Sigmoid colon (tissue), 7 donors: ENCODE results near the gene PLXND1. TPM values are rescaled to one million over a fixed set of nuclear protein-coding genes. Genes with fewer than 3 reads are reported as not detected.

Experiments used
- DNase-seq: peaks from one replicate; pipeline ENCODE4 v3.0.0-alpha.2; 2019
- H3K27ac ChIP-seq, 4 donors: fragments of 200-600 bp; sonication (generic); one replicate each; pipeline ENCODE4 v1.5.1; 2016 to 2019; ENCODE audit warnings: mild to moderate bottlenecking in 1 of 4
- H3K27me3 ChIP-seq, 3 donors: fragments of 200-600 bp; sonication (generic); one replicate each; pipeline ENCODE4 v1.5.1; 2019; ENCODE audit warnings: mild to moderate bottlenecking in 1 of 3
- H3K36me3 ChIP-seq, 4 donors: fragments of 200-600 bp; sonication (generic); one replicate each; pipeline ENCODE4 v1.5.1; 2016 to 2019
- H3K4me1 ChIP-seq, 4 donors: fragments of 200-600 bp; sonication (generic); one replicate each; pipeline ENCODE4 v1.5.1; 2017 to 2019
- H3K4me3 ChIP-seq, 4 donors: fragments of 200-600 bp; sonication (generic); one replicate each; pipeline ENCODE4 v1.5.1; 2017 to 2019; ENCODE audit warnings: mild to moderate bottlenecking in 2 of 4, moderate library complexity in 1 of 4
- H3K9me3 ChIP-seq, 4 donors: fragments of 200-600 bp in 3 of 4; sonication (generic) in 3 of 4; one replicate each; pipeline versions ENCODE4 v1.5.1 to v1.6.1; 2013 to 2019
- CTCF ChIP-seq, 4 experiments: fragments of 450-650 bp in 3 of 4; fragments of 200-600 bp in 1 of 4; IDR thresholded peaks; one replicate each; pipeline ENCODE4 v1.5.1; 2016 to 2019; ENCODE audit warnings: antibody characterized with exemption in 4 of 4, mild to moderate bottlenecking in 3 of 4, moderate library complexity in 2 of 4
- EP300 ChIP-seq, 4 donors: sonication (generic); formaldehyde crosslinking; IDR thresholded peaks; one replicate each; pipeline ENCODE4 v1.6.1; 2017; ENCODE audit warnings: antibody characterized with exemption in 4 of 4
- POLR2A ChIP-seq, 2 donors: fragments of 450-650 bp; IDR thresholded peaks; one replicate each; pipeline ENCODE4 v1.6.1; 2016; ENCODE audit warnings: antibody characterized with exemption in 2 of 2, mild to moderate bottlenecking in 2 of 2, moderate library complexity in 2 of 2
- POLR2AphosphoS5 ChIP-seq, 4 donors: sonication (generic); formaldehyde crosslinking; IDR thresholded peaks; one replicate each; pipeline ENCODE4 v1.6.1; 2017; ENCODE audit warnings: antibody characterized with exemption in 4 of 4
- WGBS, 2 donors: extraction: QIAGEN DNeasy Blood & Tissue Kit; methylation state at CpG; one replicate each; pipeline ENCODE4 v1.1.7; 2013; 5-methylcytosine and 5-hydroxymethylcytosine counted together
- intact Hi-C: fragments of 100-400 bp; cut with DNase I; formaldehyde crosslinking; loops from one replicate; pipeline ENCODE4 v1.15.1; 2023
- polyA plus RNA-seq, 3 donors: library from polyadenylated mRNA; stranded (reverse); fragments of 200-250 nt; gene quantifications; one replicate each; pipeline ENCODE4 v1.2.3, GENCODE V29; 2013
- total RNA-seq, 4 donors: library from RNA; depleted of rRNA; stranded (reverse); fragments of >200 nt; gene quantifications; one replicate each; pipeline ENCODE4 v1.1.0, GENCODE V29; 2016
- donor health status: healthy with polysubstance abuse.
- donor health status: Bipolar disorder and iron deficiency.
- donor health status: healthy.

Gene PLXND1
- total and polyA plus RNA-seq, 7 donors = 9.6 to 77.0 (median 42.0) TPM

- intact Hi-C loops = no loop called here
- TF ChIP-seq POLR2AphosphoS5 (IDR thresholded peaks at IDR 0.05) = peak in 1 of 4 donors; percentile 6
- TF ChIP-seq CTCF (IDR thresholded peaks at IDR 0.05) = no peak
- H3K9me3 ChIP-seq = no peaks in the 10 kb centered on the region
- H3K36me3 ChIP-seq = peaks cover 0 to 50% (median 3%) of the 10 kb centered on the region in 4 donors
- H3K27ac ChIP-seq = peak overlapping the region; percentile 42 to 65 (median 48)
- 53 to 61% methylated on average over 21 of the region's 21 CpGs for WGBS, 2 donors
- H3K4me1 ChIP-seq = peaks cover 0 to 17% (median 15%) of the 10 kb centered on the region in 4 donors
- no peak overlapping the region for H3K4me3 ChIP-seq
- H3K27me3 ChIP-seq = no peaks in the 10 kb centered on the region
- no peak for DNase-seq
Observed at GRCh38 chr3:129577925-129578786, 28.3 kb downstream of the PLXND1 start.

DNA sequence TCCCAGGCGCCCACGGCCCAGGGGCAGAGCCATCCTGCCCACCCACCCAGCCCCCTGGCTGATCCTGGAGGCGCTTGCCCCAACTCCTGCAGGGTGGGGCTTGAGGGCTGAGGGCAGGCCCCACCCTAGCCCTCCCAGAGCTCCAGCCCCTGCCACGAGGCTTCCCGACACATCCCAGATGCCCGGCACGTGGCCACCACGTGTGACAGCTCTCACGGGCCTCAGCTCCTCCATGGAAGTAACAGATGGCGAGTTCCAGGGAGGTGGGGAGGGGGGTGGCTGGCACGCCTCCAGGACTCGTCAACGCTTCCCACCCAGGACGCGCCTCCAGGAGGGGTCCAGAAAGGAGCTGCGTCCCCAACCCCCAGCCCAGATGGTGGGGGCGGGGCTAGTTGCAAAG lies 29.1 kb downstream of the PLXND1 start:
- peak overlapping the region; percentile 46 to 65 (median 52) for H3K27ac ChIP-seq

DNA sequence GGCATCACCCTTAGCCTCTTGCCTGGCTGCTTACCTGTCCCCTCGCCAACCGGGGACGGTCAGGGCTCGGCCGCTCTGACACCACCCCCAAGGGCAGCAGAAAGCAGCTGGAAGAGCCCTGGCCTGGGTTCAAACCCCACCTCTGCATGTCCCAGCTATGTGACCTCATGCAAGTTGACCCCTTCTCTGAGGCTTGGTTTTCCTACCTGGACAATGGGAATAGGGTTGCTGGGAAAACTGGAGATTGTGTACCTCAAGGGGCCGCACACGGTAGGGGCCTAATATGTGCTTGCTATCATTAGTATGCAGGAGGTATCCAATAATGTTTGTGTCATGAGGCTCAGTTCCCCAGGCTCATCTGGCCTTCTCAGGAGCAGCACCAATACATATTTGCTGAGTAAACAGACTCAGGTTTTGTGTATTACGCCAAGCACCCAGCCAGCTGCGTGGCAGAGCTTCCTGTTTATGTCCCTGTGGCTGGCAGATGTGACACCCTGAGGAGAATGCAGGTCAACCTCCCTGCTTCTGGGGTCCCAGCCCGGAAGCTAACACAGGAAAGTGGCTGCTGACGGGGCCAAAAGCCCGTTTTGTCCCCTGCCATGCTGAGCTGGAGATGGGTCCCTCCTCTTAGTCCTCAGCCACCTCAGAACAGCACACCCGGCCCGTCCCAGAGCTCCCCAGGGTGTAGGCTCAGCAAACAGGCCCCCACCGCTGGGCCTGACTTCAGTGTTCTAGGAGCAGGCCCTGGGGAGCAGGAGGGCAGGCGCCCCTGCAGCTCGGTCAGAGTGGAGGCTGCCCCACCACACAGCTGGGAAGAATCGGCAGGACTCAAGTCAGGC lies 29.7 kb downstream of the PLXND1 start:
- peaks cover 0 to 17% (median 15%) of the 10 kb centered on the region in 4 donors for H3K4me1 ChIP-seq
- peaks cover 0 to 43% (median 6%) of the 10 kb centered on the region in 4 donors for H3K36me3 ChIP-seq
- intact Hi-C loops = no loop called here
- peak overlapping the region; percentile 46 to 65 (median 52) for H3K27ac ChIP-seq
- DNase-seq = peak; percentile 84
- no peaks in the 10 kb centered on the region for H3K9me3 ChIP-seq
- TF ChIP-seq EP300 (IDR thresholded peaks at IDR 0.05) = peak in 1 of 4 donors; percentile 47
- TF ChIP-seq POLR2AphosphoS5 (IDR thresholded peaks at IDR 0.05) = peak in 1 of 4 donors; percentile 38
- TF ChIP-seq CTCF (IDR thresholded peaks at IDR 0.05) = no peak
- no peak overlapping the region for H3K4me3 ChIP-seq
- no peaks in the 10 kb centered on the region for H3K27me3 ChIP-seq
- WGBS, 2 donors = 34 to 47% methylated on average over 18 of the region's 18 CpGs

More for the DNA sequence above, 29.1 kb downstream of the PLXND1 start:
- TF ChIP-seq CTCF (IDR thresholded peaks at IDR 0.05) (no peak), POLR2A (IDR thresholded peaks at IDR 0.05) (no peak), POLR2AphosphoS5 (IDR thresholded peaks at IDR 0.05) (no peak), EP300 (IDR thresholded peaks at IDR 0.05) (no peak)
- peaks cover 0 to 49% (median 6%) of the 10 kb centered on the region in 4 donors for H3K36me3 ChIP-seq
- no peaks in the 10 kb centered on the region for H3K27me3 ChIP-seq
- no peaks in the 10 kb centered on the region for H3K9me3 ChIP-seq
- DNase-seq = no peak
- intact Hi-C loops = no loop called here
- 44% methylated on average over 17 of the region's 17 CpGs for whole genome bisulfite sequencing, 2 donors
- H3K4me1 ChIP-seq = peaks cover 0 to 17% (median 15%) of the 10 kb centered on the region in 4 donors
- H3K4me3 ChIP-seq = no peak overlapping the region

GRCh38 chr3:129575997-129576384 lies 30.5 kb downstream of the PLXND1 start:
- intact Hi-C loops = no loop called here
- no peaks in the 10 kb centered on the region for H3K27me3 ChIP-seq
- peak overlapping the region; percentile 5 to 45 (median 24) for H3K27ac ChIP-seq
- peaks cover 0 to 46% (median 6%) of the 10 kb centered on the region in 4 donors for H3K36me3 ChIP-seq
- no peaks in the 10 kb centered on the region for H3K9me3 ChIP-seq
- peaks cover 0 to 17% (median 15%) of the 10 kb centered on the region in 4 donors for H3K4me1 ChIP-seq
- H3K4me3 ChIP-seq = no peak overlapping the region
- WGBS, 2 donors = 81 to 82% methylated on average over 10 of the region's 10 CpGs
- no peak for DNase-seq
- no peak for TF ChIP-seq EP300 (IDR thresholded peaks at IDR 0.05)
- TF ChIP-seq POLR2A (IDR thresholded peaks at IDR 0.05) = no peak
- no peak for TF ChIP-seq CTCF (IDR thresholded peaks at IDR 0.05)
- no peak for TF ChIP-seq POLR2AphosphoS5 (IDR thresholded peaks at IDR 0.05)
